GM12878 (cell line): ENCODE measurements around the gene MAN1A1.

Source experiments
- CEBPB ChIP-seq, 2 experiments: fragments of 150-350 bp in 1 of 2; IDR thresholded peaks; 2 replicates each; pipeline ENCODE4 v1.6.1; 2012 to 2014; ENCODE audit warnings: low read depth in 2 of 2, low read length in 2 of 2, borderline replicate concordance in 1 of 2, inconsistent platforms in 1 of 2
- CHD4 ChIP-seq: fragments of 200-600 bp; sonication (generic); IDR thresholded peaks from 2 replicates; pipeline ENCODE4 v1.6.1; 2016; ENCODE audit warnings: mild to moderate bottlenecking
- HCFC1 ChIP-seq: fragments of 150-350 bp; IDR thresholded peaks from 2 replicates; pipeline ENCODE4 v1.6.1; 2014; ENCODE audit warnings: low read length
- POLR2AphosphoS5 ChIP-seq: IDR thresholded peaks from 2 replicates; pipeline ENCODE4 v1.6.1; 2011; ENCODE audit warnings: mild to moderate bottlenecking, low read length, inconsistent platforms
- RAD21 ChIP-seq: IDR thresholded peaks from 2 replicates; pipeline ENCODE4 v1.6.1; 2011; ENCODE audit warnings: mild to moderate bottlenecking, low read depth, low read length, moderate library complexity; ENCODE audit not compliant: insufficient read depth
- RFX5 ChIP-seq: IDR thresholded peaks from 2 replicates; pipeline ENCODE4 v1.6.1; 2011; ENCODE audit warnings: low read depth, low read length, improper control_type of control experiment
- SIN3A ChIP-seq: IDR thresholded peaks from 2 replicates; pipeline ENCODE4 v1.6.1; 2012; ENCODE audit warnings: low read depth, low read length, improper control_type of control experiment
- TF ChIP-seq, protein P1 (sequence below), 3 experiments: IDR thresholded peaks in 2 of 3; conservative IDR thresholded peaks in 1 of 3; 2 replicates each; pipeline ENCODE4 v1.5.1; 2011; ENCODE audit warnings: low read depth in 3 of 3, low read length in 3 of 3, mild to moderate bottlenecking in 3 of 3, control low read depth in 2 of 3, moderate library complexity in 2 of 3, inconsistent platforms in 1 of 3, mixed read lengths in 1 of 3; ENCODE audit not compliant: control insufficient read depth in 2 of 3, insufficient read depth in 1 of 3; ENCODE audit errors: extremely low read depth in 1 of 3

DNA sequence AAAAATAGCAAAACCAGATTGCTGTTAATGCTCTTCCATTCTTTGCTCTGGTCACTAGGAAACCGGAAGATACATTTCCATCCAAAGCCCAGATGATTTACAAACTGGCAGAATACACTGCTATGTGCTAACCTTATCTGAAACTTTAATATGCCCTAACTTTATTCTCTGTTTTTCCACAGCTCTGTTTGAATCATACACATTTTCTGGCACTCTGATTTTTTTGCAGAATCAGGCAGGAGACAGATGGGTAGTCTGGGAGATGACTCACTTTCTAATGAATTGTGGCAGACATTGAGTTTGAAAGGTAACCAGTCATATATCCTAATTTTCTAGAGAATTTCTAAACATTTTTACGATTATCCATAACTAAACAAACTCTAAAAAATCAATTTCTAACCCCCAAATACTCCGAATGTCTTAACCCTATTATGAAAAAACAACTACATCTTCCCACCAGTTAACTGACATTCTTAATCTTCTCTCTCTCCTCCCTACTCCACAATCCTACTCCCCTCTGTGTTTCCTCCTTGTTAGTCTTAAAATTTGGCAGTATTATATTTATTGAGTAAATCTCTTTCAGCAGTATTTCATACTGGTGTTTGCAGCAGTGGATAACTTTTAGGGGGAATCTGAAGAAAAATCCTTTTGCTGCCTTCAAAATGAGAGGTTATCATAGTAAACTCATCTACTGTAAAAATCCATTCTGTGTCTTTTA is 63.5 kb downstream of the MAN1A1 start:
- TF ChIP-seq, protein P1, sequence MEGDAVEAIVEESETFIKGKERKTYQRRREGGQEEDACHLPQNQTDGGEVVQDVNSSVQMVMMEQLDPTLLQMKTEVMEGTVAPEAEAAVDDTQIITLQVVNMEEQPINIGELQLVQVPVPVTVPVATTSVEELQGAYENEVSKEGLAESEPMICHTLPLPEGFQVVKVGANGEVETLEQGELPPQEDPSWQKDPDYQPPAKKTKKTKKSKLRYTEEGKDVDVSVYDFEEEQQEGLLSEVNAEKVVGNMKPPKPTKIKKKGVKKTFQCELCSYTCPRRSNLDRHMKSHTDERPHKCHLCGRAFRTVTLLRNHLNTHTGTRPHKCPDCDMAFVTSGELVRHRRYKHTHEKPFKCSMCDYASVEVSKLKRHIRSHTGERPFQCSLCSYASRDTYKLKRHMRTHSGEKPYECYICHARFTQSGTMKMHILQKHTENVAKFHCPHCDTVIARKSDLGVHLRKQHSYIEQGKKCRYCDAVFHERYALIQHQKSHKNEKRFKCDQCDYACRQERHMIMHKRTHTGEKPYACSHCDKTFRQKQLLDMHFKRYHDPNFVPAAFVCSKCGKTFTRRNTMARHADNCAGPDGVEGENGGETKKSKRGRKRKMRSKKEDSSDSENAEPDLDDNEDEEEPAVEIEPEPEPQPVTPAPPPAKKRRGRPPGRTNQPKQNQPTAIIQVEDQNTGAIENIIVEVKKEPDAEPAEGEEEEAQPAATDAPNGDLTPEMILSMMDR (IDR thresholded peaks at IDR 0.05 in 2 of 3, conservative IDR thresholded peaks at IDR 0.05 in 1 of 3; ENCODE audit: control insufficient read depth in 2 of 3, extremely low read depth in 1 of 3, insufficient read depth in 1 of 3, low read depth in 3 of 3, low read length in 3 of 3) = no peak
- TF ChIP-seq RAD21 = no peak
- no peak for TF ChIP-seq RFX5
- TF ChIP-seq SIN3A = no peak
- no peak for TF ChIP-seq POLR2AphosphoS5
- no peak for TF ChIP-seq CEBPB (IDR thresholded peaks at IDR 0.05; ENCODE audit: borderline replicate concordance in 1 of 2, low read depth in 2 of 2, low read length in 2 of 2)
- no peak for TF ChIP-seq HCFC1
- no peak for TF ChIP-seq CHD4
